HCT116 (cell line): Measurements from ENCODE around the gene WDR93. TPM values are rescaled to one million over a fixed set of nuclear protein-coding genes. Genes with fewer than 3 reads are reported as not detected.

Experiments used
- ATAC-seq: fragments of 200-7000 bp; cut with Tn5 transposase; 2 replicates; pipeline ENCODE4 v1.9.1; 2020; ENCODE audit warnings: mild to moderate bottlenecking, moderate library complexity
- BruUV-seq: library from RNA; stranded (reverse); fragments of 400-500 nt; replicated peaks from 2 replicates; lab custom pipeline; 2021; lab: Mats Ljungman, UMichigan
- CTCF ChIA-PET: fragments of 300-600 bp; sonication (Branson Sonifier 250); formaldehyde crosslinking; loops from one replicate; lab custom pipeline; 2021; ENCODE audit warnings: antibody characterized with exemption; lab: Charles Lee
- POLR2A ChIA-PET: fragments of 300-600, 350-600 bp; sonication (Branson Sonifier 250); formaldehyde crosslinking; loops from one replicate; lab custom pipeline; 2021; ENCODE audit warnings: antibody characterized with exemption; lab: Charles Lee
- RAD21 ChIA-PET, 2 experiments: fragments of 300-600 bp; sonication (Branson Sonifier 250); formaldehyde crosslinking; loops; one replicate each; lab custom pipeline; 2023; ENCODE audit warnings: low total read pairs in 2 of 2; ENCODE audit not compliant: uncharacterized antibody in 2 of 2, unreplicated experiment in 2 of 2, low non-redundant PET in 1 of 2; lab: Charles Lee
- DNase-seq: peaks from one replicate; pipeline ENCODE4 v3.0.0-alpha.2; 2010; ENCODE audit warnings: low read depth, low spot score
- H2AFZ ChIP-seq: fragments of 200-600 bp; shearing (Covaris generic), sonication (generic); 2 replicates; pipeline ENCODE4 v1.6.1; 2017; ENCODE audit warnings: low read depth, mixed run types, mixed read lengths, antibody characterized with exemption, low read length; ENCODE audit not compliant: poor library complexity, severe bottlenecking
- H3K27ac ChIP-seq: 2 replicates; pipeline ENCODE4 v1.5.1; 2012; ENCODE audit warnings: low read depth, low read length
- H3K27me3 ChIP-seq: fragments of 200-600 bp; sonication (generic); 2 replicates; pipeline ENCODE4 v1.6.1; 2016; ENCODE audit warnings: mixed run types, low read length, mixed read lengths; ENCODE audit not compliant: insufficient read depth
- H3K36me3 ChIP-seq, 2 experiments: fragments of 200-500 bp in 1 of 2; fragments of 200-600 bp in 1 of 2; sonication (Bioruptor generic) in 1 of 2; sonication (generic) in 1 of 2; 2 replicates each; pipeline versions ENCODE4 v1.5.1 to v1.6.1; 2014 to 2016; ENCODE audit warnings: low read length in 2 of 2, inconsistent platforms in 1 of 2, mixed read lengths in 1 of 2, mixed run types in 1 of 2; ENCODE audit not compliant: insufficient read depth in 2 of 2, control insufficient read depth in 1 of 2
- H3K4me1 ChIP-seq, 2 experiments: fragments of 200-600 bp in 1 of 2; sonication (generic) in 1 of 2; 2 replicates each; pipeline versions ENCODE4 v1.5.1 to v1.6.1; 2012 to 2017; ENCODE audit warnings: low read length in 2 of 2, inconsistent platforms in 1 of 2, mild to moderate bottlenecking in 1 of 2, mixed read lengths in 1 of 2, mixed run types in 1 of 2, moderate library complexity in 1 of 2; ENCODE audit not compliant: insufficient read depth in 2 of 2, control insufficient read depth in 1 of 2
- H3K4me2 ChIP-seq: fragments of 200-600 bp; sonication (generic); 2 replicates; pipeline ENCODE4 v1.6.1; 2017; ENCODE audit warnings: mixed run types, low read length, mixed read lengths
- H3K4me3 ChIP-seq, 2 experiments: fragments of 200-600 bp in 1 of 2; sonication (generic) in 1 of 2; replicated peaks in 1 of 2; 2 replicates each; pipeline ENCODE4 v1.5.1; 2011 to 2016; ENCODE audit warnings: low read length in 2 of 2, control low read depth in 1 of 2, low read depth in 1 of 2, mild to moderate bottlenecking in 1 of 2, mixed read lengths in 1 of 2, mixed run types in 1 of 2
- H3K79me2 ChIP-seq: fragments of 200-600 bp; sonication (generic); 2 replicates; pipeline ENCODE4 v1.6.1; 2017; ENCODE audit warnings: mild to moderate bottlenecking, mixed run types, low read length, moderate library complexity, mixed read lengths; ENCODE audit not compliant: insufficient read depth
- H3K9ac ChIP-seq: fragments of 200-600 bp; sonication (generic); 2 replicates; pipeline ENCODE4 v1.6.1; 2016; ENCODE audit warnings: low read length, mixed read lengths
- H3K9me2 ChIP-seq: fragments of 200-600 bp; sonication (generic), shearing (Covaris generic); 2 replicates; pipeline ENCODE4 v1.6.1; 2017; ENCODE audit warnings: mixed run types, mild to moderate bottlenecking, moderate library complexity; ENCODE audit not compliant: insufficient read depth
- H3K9me3 ChIP-seq, 2 experiments: fragments of 200-500 bp in 1 of 2; fragments of 200-600 bp in 1 of 2; sonication (Bioruptor generic) in 1 of 2; sonication (generic) in 1 of 2; 2 replicates each; pipeline ENCODE4 v1.6.1; 2014 to 2017; ENCODE audit warnings: low read length in 2 of 2, mixed read lengths in 2 of 2, inconsistent platforms in 1 of 2, low read depth in 1 of 2, mild to moderate bottlenecking in 1 of 2, mixed run types in 1 of 2, moderate library complexity in 1 of 2; ENCODE audit not compliant: control insufficient read depth in 1 of 2, insufficient read depth in 1 of 2
- H4K20me1 ChIP-seq: fragments of 200-600 bp; sonication (generic), shearing (Covaris generic); 2 replicates; pipeline ENCODE4 v1.6.1; 2017; ENCODE audit warnings: mixed run types, mild to moderate bottlenecking, moderate library complexity; ENCODE audit not compliant: insufficient read depth
- CBX3 ChIP-seq: IDR thresholded peaks from 2 replicates; pipeline ENCODE4 v1.6.1; 2012; ENCODE audit warnings: low read depth
- CEBPB ChIP-seq: IDR thresholded peaks from 2 replicates; pipeline ENCODE4 v1.6.1; 2012; ENCODE audit warnings: low read depth
- EGR1 ChIP-seq: IDR thresholded peaks from 2 replicates; pipeline ENCODE4 v1.6.1; 2012; ENCODE audit warnings: low read depth
- ELF1 ChIP-seq: IDR thresholded peaks from 2 replicates; pipeline ENCODE4 v1.6.1; 2012; ENCODE audit warnings: low read depth, borderline replicate concordance
- JUND ChIP-seq: IDR thresholded peaks from 2 replicates; pipeline ENCODE4 v1.6.1; 2012
- MAX ChIP-seq: IDR thresholded peaks from 2 replicates; pipeline ENCODE4 v1.6.1; 2012
- POLR2A ChIP-seq: IDR thresholded peaks from 2 replicates; pipeline ENCODE4 v1.7.0; 2011; ENCODE audit warnings: borderline replicate concordance; ENCODE audit not compliant: insufficient read depth, insufficient read length; ENCODE audit errors: extremely low read depth
- POLR2AphosphoS5 ChIP-seq: IDR thresholded peaks from 2 replicates; pipeline ENCODE4 v1.6.1; 2011; ENCODE audit warnings: mild to moderate bottlenecking, low read depth, low read length, moderate library complexity
- REST ChIP-seq: IDR thresholded peaks from 2 replicates; pipeline ENCODE4 v1.6.1; 2012; ENCODE audit warnings: low read depth
- SIN3A ChIP-seq: IDR thresholded peaks from 2 replicates; pipeline ENCODE4 v1.6.1; 2012; ENCODE audit warnings: low read depth
- SP1 ChIP-seq: IDR thresholded peaks from 2 replicates; pipeline ENCODE4 v1.6.1; 2012; ENCODE audit warnings: low read depth
- YY1 ChIP-seq: IDR thresholded peaks from 2 replicates; pipeline ENCODE4 v1.6.1; 2011; ENCODE audit warnings: low read length, low read depth, moderate library complexity, mild to moderate bottlenecking; ENCODE audit not compliant: insufficient replicate concordance; ENCODE audit errors: extremely low read depth
- ZFX ChIP-seq: fragments of 450-650 bp; IDR thresholded peaks from 2 replicates; pipeline ENCODE4 v1.6.1; 2017
- intact Hi-C: fragments of 100-400 bp; cut with micrococcal nuclease; formaldehyde crosslinking; loops from 2 replicates; pipeline ENCODE4 v1.10.0; 2022
- total RNA-seq: library from RNA; stranded (reverse); gene quantifications from one replicate; pipeline ENCODE4 v1.2.1, GENCODE V29; 2021; ENCODE audit not compliant: unreplicated experiment
- TF ChIP-seq, protein P1 (sequence below), 3 experiments: fragments of 200-600 bp in 1 of 3; sonication (generic) in 1 of 3; IDR thresholded peaks in 2 of 3; conservative IDR thresholded peaks in 1 of 3; 2 replicates each; pipeline ENCODE4 v1.5.1; 2012 to 2017; ENCODE audit warnings: low read depth in 2 of 3, low read length in 2 of 3, antibody characterized with exemption in 1 of 3, borderline replicate concordance in 1 of 3, control low read depth in 1 of 3, mild to moderate bottlenecking in 1 of 3, mixed read lengths in 1 of 3, mixed run types in 1 of 3, moderate library complexity in 1 of 3; ENCODE audit not compliant: insufficient read depth in 1 of 3
- TF ChIP-seq, protein P2 (sequence below): IDR thresholded peaks from 2 replicates; pipeline ENCODE4 v1.6.1; 2011; ENCODE audit warnings: mild to moderate bottlenecking, low read length, moderate library complexity; ENCODE audit not compliant: insufficient replicate concordance; ENCODE audit errors: extremely low read depth

WDR93 gene
- total RNA-seq, 1 experiment from 2014 or later, result 0.42 TPM

DNA sequence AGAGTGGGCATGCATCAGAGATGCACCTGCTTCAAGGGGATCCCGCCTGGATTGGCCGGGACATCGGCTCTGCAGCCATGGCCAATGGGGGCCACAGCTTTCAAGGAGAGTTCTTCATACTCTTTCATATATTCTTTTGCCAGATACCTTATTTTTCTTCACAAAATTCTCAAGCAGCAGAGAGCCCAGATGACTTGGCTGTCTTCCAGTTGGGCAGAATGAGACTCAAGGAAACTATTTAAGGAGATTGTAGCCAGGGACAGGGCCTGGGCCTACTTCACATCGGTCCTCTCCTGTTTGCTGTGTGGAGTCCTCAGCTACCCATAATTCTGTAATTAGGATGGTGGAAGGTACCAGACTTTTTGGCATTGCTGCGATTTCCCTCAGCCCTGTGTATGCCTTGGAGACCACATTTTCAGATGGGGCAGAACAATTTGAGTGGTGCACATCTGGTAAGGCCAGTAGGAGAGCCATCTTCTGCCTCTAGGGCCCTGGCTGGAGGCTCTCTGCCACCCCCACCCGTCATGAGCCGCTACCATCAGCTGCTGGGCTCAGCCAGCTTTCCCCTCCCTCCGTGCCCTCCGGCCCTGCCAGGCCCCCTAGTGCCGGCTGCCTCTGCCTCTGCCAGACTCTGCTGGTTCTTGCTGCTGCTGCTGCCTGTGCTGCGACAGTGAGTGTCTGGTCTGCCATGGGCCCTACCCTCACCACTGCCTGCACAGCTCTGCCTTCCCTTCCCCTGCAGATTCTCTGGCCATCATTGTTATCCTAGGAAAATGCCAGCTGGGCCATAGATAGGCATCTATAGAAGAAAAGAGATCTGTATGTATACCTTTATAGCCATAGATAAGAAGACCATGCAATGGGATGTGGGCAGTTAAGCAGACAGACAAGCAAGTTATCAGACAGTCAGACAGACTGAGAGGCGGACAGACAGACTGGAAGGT lies 18.1 kb upstream of the WDR93 start:
- no peak overlapping the region for H2AFZ ChIP-seq
- H3K27ac ChIP-seq, result no peak overlapping the region
- H4K20me1 ChIP-seq, result no peaks in the 10 kb centered on the region
- no peak overlapping the region for H3K9ac ChIP-seq
- TF ChIP-seq ELF1 (no peak), POLR2A (no peak), YY1 (no peak), MAX (no peak), CBX3 (no peak), JUND (no peak), SIN3A (no peak), ZFX (no peak), CEBPB (no peak), SP1 (no peak), REST (no peak), POLR2AphosphoS5 (no peak), EGR1 (no peak)
- TF ChIP-seq, protein P1, sequence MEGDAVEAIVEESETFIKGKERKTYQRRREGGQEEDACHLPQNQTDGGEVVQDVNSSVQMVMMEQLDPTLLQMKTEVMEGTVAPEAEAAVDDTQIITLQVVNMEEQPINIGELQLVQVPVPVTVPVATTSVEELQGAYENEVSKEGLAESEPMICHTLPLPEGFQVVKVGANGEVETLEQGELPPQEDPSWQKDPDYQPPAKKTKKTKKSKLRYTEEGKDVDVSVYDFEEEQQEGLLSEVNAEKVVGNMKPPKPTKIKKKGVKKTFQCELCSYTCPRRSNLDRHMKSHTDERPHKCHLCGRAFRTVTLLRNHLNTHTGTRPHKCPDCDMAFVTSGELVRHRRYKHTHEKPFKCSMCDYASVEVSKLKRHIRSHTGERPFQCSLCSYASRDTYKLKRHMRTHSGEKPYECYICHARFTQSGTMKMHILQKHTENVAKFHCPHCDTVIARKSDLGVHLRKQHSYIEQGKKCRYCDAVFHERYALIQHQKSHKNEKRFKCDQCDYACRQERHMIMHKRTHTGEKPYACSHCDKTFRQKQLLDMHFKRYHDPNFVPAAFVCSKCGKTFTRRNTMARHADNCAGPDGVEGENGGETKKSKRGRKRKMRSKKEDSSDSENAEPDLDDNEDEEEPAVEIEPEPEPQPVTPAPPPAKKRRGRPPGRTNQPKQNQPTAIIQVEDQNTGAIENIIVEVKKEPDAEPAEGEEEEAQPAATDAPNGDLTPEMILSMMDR (IDR thresholded peaks at IDR 0.05 in 2 of 3, conservative IDR thresholded peaks at IDR 0.05 in 1 of 3; ENCODE audit: borderline replicate concordance in 1 of 3, insufficient read depth in 1 of 3, low read depth in 2 of 3, low read length in 2 of 3), result no peak
- TF ChIP-seq, protein P2, sequence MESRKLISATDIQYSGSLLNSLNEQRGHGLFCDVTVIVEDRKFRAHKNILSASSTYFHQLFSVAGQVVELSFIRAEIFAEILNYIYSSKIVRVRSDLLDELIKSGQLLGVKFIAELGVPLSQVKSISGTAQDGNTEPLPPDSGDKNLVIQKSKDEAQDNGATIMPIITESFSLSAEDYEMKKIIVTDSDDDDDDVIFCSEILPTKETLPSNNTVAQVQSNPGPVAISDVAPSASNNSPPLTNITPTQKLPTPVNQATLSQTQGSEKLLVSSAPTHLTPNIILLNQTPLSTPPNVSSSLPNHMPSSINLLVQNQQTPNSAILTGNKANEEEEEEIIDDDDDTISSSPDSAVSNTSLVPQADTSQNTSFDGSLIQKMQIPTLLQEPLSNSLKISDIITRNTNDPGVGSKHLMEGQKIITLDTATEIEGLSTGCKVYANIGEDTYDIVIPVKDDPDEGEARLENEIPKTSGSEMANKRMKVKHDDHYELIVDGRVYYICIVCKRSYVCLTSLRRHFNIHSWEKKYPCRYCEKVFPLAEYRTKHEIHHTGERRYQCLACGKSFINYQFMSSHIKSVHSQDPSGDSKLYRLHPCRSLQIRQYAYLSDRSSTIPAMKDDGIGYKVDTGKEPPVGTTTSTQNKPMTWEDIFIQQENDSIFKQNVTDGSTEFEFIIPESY, result no peak
- H3K9me2 ChIP-seq, result no peaks in the 10 kb centered on the region
- no peaks in the 10 kb centered on the region for H3K36me3 ChIP-seq
- no peaks in the 10 kb centered on the region for H3K9me3 ChIP-seq
- H3K4me2 ChIP-seq, result no peak overlapping the region
- H3K79me2 ChIP-seq, result no peaks in the 10 kb centered on the region
- no peak overlapping the region for H3K4me3 ChIP-seq
- H3K27me3 ChIP-seq, result no peaks in the 10 kb centered on the region
- CTCF ChIA-PET, result interaction anchor here (0.7 to 3.0 kb wide), 4 partner anchors 10 to 68 kb away, joined by 3 to 14 read pairs (median 5); no protein-coding TSS in a partner anchor
- RAD21 ChIA-PET, result no interaction called here
- no TSS peak for BruUV-seq
- POLR2A ChIA-PET, result no interaction called here
- intact Hi-C loops, result no loop called here
- DNase-seq, result no peak
- no peaks in the 10 kb centered on the region for H3K4me1 ChIP-seq
- peak; percentile 23 for ATAC-seq
